Tibial nerve (tissue), 4 donors: ENCODE measurements around the gene L1CAM. TPM values are rescaled to one million over a fixed set of nuclear protein-coding genes. Genes with fewer than 3 reads are reported as not detected.

Experiments used
- DNase-seq, 2 donors: peaks; one replicate each; pipeline ENCODE4 v3.0.0-alpha.2; 2019; ENCODE audit warnings: low spot score in 2 of 2
- H3K27ac ChIP-seq, 4 donors: fragments of 200-600 bp; sonication (generic) in 3 of 4; one replicate each; pipeline ENCODE4 v1.5.1; 2017 to 2019; ENCODE audit warnings: mild to moderate bottlenecking in 1 of 4
- H3K27me3 ChIP-seq, 2 donors: fragments of 200-600 bp; sonication (generic) in 1 of 2; one replicate each; pipeline versions ENCODE4 v1.5.1 to v1.6.0; 2017 to 2019
- H3K36me3 ChIP-seq, 3 donors: fragments of 200-600 bp; sonication (generic); one replicate each; pipeline ENCODE4 v1.5.1; 2018 to 2019
- H3K4me1 ChIP-seq, 4 donors: fragments of 200-600 bp; sonication (generic) in 3 of 4; one replicate each; pipeline ENCODE4 v1.5.1; 2017 to 2019
- H3K4me3 ChIP-seq, 4 donors: fragments of 200-600 bp; sonication (generic) in 3 of 4; one replicate each; pipeline ENCODE4 v1.5.1; 2017 to 2019; ENCODE audit warnings: mild to moderate bottlenecking in 1 of 4, moderate library complexity in 1 of 4
- H3K9me3 ChIP-seq, 4 donors: fragments of 200-600 bp; sonication (generic) in 3 of 4; one replicate each; pipeline ENCODE4 v1.5.1; 2017 to 2019
- EP300 ChIP-seq, 2 donors: sonication (generic); formaldehyde crosslinking; IDR thresholded peaks; one replicate each; pipeline ENCODE4 v1.6.1; 2017; ENCODE audit warnings: antibody characterized with exemption in 2 of 2, mild to moderate bottlenecking in 1 of 2
- POLR2A ChIP-seq, 2 donors: fragments of 450-650 bp; IDR thresholded peaks; one replicate each; pipeline ENCODE4 v1.6.1; 2017; ENCODE audit warnings: antibody characterized with exemption in 2 of 2, mild to moderate bottlenecking in 2 of 2, moderate library complexity in 2 of 2
- WGBS, 2 donors: methylation state at CpG; one replicate each; pipeline ENCODE4 v1.1.5; 2018; 5-methylcytosine and 5-hydroxymethylcytosine counted together
- total RNA-seq, 4 donors: library from RNA; depleted of rRNA; stranded (reverse); fragments of >200 nt; gene quantifications; one replicate each; pipeline ENCODE4 v1.1.0, GENCODE V29; 2016
- TF ChIP-seq, protein P1 (sequence below), 5 experiments: fragments of 200-600 bp in 3 of 5; fragments of 450-650 bp in 2 of 5; sonication (generic) in 3 of 5; IDR thresholded peaks; one replicate each; pipeline ENCODE4 v1.5.1; 2016 to 2019; ENCODE audit warnings: antibody characterized with exemption in 5 of 5, mild to moderate bottlenecking in 3 of 5, moderate library complexity in 2 of 5

Gene L1CAM
- total RNA-seq, 4 donors from 2014 or later, result 23.7 to 53.7 (median 46.3) TPM

DNA sequence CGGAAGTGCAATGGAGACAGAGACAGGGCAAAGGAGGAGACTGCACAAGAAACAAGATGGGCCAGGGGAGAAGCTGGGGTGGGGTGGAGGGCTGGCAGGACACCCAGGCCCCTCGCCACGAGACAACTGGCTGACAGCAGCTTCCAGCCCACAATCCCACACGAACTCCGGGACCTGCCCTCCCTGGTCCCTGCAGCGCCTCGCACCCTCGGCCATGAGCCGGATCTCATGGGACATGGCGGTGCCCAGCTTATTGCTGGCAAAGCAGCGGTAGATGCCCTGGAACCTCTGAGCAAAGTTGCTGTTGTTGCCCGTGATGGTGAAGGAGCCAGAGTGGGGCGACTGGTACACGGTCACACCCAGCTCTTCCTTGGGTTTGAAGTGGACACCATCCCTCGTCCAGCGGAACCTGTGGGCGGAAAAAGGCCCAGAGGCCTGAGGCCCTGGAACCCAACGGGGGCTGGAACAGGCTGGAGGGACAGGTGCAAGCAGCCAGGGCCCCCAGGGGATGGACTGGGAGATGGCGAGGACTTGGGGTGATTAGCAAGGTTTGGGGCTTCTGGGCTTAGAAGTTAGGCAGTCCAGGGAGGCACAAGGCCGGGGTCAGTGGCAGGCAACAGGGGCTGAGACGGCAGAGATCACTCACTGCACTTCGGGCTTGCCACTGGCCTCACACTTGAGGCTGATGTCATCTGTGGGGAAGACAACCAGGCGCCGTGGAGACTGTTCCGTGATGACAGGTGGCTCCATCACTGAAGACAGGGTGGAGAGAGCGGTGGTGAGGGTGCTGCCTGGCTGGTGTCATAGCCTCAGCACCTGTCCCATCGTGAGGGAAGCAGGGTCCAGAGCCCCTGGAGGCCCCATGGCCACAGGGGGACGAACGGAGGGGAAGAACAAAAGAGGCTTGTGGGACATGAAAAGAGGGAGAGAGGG lies 13.8 kb downstream of the L1CAM start:
- Histone ChIP-seq H3K27ac (no peak overlapping the region), H3K4me1 (no peaks in the 10 kb centered on the region)
- WGBS, 2 donors, result 59 to 76% methylated on average over 7 to 29 of the region's 29 CpGs

DNA sequence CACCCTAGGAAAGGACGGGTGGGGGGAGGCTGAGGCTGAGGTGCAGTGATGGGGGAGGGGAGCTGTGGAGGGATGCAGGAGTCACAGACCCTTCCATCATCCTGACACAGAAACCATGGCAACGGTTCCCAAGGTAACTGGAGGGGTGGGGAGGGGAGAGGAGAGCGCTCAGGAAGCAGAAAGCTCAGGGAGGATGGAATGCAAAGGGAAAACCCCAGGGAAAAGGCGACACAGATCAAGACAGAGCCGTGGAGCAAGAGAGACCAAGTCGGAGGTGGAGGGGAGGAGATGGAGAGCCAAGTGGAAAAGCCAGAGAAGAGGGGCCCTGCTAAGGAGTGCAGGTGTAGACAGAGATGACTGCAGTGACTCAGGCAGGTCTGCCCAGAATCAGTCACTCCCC lies 14.5 kb downstream of the L1CAM start:
- H3K36me3 ChIP-seq, result no peaks in the 10 kb centered on the region
- H3K9me3 ChIP-seq, result no peaks in the 10 kb centered on the region
- H3K27ac ChIP-seq, result no peak overlapping the region
- TF ChIP-seq POLR2A (IDR thresholded peaks at IDR 0.05), result no peak
- peaks cover 0 to 37% of the 10 kb centered on the region in 2 donors for H3K27me3 ChIP-seq
- H3K4me3 ChIP-seq, result no peak overlapping the region
- no peak for DNase-seq
- WGBS, 2 donors, result 39 to 43% methylated on average over 6 of the region's 6 CpGs
- H3K4me1 ChIP-seq, result no peaks in the 10 kb centered on the region

More for the DNA sequence above, 13.8 kb downstream of the L1CAM start:
- Histone ChIP-seq H3K36me3 (no peaks in the 10 kb centered on the region), H3K27me3 (peaks cover 0 to 41% of the 10 kb centered on the region in 2 donors), H3K4me3 (no peak overlapping the region), H3K9me3 (no peaks in the 10 kb centered on the region)
- DNase-seq, result no peak
- TF ChIP-seq, protein P1, sequence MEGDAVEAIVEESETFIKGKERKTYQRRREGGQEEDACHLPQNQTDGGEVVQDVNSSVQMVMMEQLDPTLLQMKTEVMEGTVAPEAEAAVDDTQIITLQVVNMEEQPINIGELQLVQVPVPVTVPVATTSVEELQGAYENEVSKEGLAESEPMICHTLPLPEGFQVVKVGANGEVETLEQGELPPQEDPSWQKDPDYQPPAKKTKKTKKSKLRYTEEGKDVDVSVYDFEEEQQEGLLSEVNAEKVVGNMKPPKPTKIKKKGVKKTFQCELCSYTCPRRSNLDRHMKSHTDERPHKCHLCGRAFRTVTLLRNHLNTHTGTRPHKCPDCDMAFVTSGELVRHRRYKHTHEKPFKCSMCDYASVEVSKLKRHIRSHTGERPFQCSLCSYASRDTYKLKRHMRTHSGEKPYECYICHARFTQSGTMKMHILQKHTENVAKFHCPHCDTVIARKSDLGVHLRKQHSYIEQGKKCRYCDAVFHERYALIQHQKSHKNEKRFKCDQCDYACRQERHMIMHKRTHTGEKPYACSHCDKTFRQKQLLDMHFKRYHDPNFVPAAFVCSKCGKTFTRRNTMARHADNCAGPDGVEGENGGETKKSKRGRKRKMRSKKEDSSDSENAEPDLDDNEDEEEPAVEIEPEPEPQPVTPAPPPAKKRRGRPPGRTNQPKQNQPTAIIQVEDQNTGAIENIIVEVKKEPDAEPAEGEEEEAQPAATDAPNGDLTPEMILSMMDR (IDR thresholded peaks at IDR 0.05), result no peak
- no peak for TF ChIP-seq EP300 (IDR thresholded peaks at IDR 0.05)
- TF ChIP-seq POLR2A (IDR thresholded peaks at IDR 0.05), result no peak

DNA sequence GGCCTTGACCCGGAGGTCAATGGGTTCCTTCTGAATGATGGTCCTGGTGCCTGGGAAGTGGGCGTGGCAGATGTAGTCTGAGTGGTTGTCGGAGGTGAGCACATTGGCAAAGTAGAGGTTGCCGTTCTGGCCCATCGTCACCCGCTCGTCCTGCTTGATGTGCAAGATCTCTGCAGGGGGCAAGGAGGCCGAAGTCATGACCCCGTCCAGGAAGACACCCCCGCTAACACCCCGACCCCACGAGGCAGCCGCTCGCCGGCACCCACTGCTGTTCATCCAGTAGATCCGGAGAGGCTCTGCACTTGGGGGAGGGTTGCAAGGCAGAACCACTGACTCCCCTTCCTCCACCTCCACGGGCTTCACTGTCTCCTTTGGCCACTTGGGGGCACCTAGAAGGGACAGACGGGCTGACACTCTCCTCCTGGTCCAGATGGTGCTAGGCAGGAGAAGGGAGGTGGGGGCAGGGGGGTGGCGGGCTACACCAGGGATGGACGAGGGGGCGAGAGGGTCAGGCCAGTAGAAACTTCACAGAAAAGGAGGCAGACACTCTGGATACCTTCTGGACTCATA lies 15.1 kb downstream of the L1CAM start:
- Histone ChIP-seq H3K27me3 (peaks cover 0 to 32% of the 10 kb centered on the region in 2 donors), H3K4me1 (no peaks in the 10 kb centered on the region), H3K27ac (no peak overlapping the region), H3K36me3 (no peaks in the 10 kb centered on the region), H3K4me3 (no peak overlapping the region), H3K9me3 (no peaks in the 10 kb centered on the region)
- DNase-seq, result no peak
- TF ChIP-seq, protein P1 (IDR thresholded peaks at IDR 0.05), result no peak
- no peak for TF ChIP-seq EP300 (IDR thresholded peaks at IDR 0.05)
- WGBS, 2 donors, result 59 to 68% methylated on average over 8 to 21 of the region's 21 CpGs

DNA sequence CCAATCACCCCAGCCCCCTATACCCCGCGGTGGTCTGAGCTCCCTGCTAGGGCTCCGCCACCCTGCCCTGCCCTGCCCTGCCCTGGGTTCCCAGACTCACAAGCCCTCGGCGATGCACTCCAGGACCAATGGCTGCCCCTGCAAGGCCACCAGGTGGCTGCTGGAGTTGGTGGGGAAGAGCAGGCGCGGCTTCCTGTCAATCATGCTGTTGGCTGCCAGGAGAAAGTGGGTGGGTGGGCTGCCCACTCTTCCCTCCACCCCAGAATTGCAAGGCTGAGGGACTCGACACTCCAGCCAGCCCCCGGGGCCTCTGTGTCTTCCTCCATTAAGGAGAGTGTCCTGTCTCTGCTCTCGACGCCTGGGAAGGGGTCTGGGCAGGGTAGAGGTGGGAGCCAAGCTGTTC lies 15.7 kb downstream of the L1CAM start:
- peaks cover 0 to 29% of the 10 kb centered on the region in 2 donors for H3K27me3 ChIP-seq
- no peak overlapping the region for H3K27ac ChIP-seq
- H3K4me1 ChIP-seq, result no peaks in the 10 kb centered on the region
- no peak overlapping the region for H3K4me3 ChIP-seq
- no peak for DNase-seq
- WGBS, 2 donors, result 82 to 93% methylated on average over 3 to 9 of the region's 11 CpGs
- TF ChIP-seq EP300 (IDR thresholded peaks at IDR 0.05) (no peak), POLR2A (IDR thresholded peaks at IDR 0.05) (no peak)
- TF ChIP-seq, protein P1 (IDR thresholded peaks at IDR 0.05), result no peak
- H3K36me3 ChIP-seq, result no peaks in the 10 kb centered on the region
- no peaks in the 10 kb centered on the region for H3K9me3 ChIP-seq

DNA sequence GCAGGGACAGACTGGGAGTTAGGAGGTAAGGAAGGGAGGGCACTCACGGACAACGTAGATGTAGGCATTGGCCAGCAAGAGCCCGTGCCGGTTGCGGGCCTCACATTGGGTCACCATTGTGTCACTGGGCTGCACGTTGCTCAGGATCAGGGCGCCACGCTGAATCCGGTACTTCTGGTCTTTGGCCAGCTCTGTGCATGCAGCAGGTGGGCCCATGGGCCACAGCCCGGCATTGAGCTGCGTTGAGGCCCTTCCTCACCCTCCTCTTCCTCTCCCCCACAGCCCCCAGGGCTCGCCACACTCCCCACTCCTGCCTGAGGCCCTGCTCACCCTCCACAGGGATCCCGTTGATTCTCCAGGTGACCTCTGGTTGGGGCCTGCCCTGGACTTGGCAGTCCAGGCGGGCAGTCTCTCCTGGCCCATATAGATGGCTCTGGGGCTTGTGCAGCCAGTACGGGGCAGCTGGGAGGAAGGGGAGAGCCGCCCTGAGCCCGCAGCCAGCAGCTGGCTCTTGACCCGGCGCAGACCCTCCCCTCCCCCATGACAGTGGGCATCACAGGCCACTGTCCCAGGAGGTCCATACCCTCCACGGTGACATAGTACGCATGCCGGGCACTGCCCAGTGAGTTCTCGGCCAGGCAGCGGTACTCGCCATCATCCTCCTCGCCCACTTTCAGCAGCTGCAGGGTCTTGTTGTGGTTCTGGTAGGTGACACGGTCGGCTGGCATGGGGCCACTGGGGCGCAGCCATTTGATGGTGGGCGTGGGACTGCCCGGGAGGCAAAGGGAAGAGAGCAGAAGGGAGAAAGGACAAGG lies 16.3 kb downstream of the L1CAM start:
- no peak for DNase-seq
- H3K36me3 ChIP-seq, result no peaks in the 10 kb centered on the region
- WGBS, 2 donors, result 77 to 86% methylated on average over 6 to 27 of the region's 31 CpGs

More for the DNA sequence above, 16.3 kb downstream of the L1CAM start:
- Histone ChIP-seq H3K27me3 (peaks cover 0 to 32% of the 10 kb centered on the region in 2 donors), H3K4me3 (no peak overlapping the region), H3K9me3 (no peaks in the 10 kb centered on the region), H3K27ac (no peak overlapping the region), H3K4me1 (no peaks in the 10 kb centered on the region)
- no peak for TF ChIP-seq POLR2A (IDR thresholded peaks at IDR 0.05)
- TF ChIP-seq, protein P1 (IDR thresholded peaks at IDR 0.05), result no peak
- TF ChIP-seq EP300 (IDR thresholded peaks at IDR 0.05), result no peak
